Liver (tissue), 9 donors: ENCODE results near the gene CHMP1A. TPM values are rescaled to one million over a fixed set of nuclear protein-coding genes. Genes with fewer than 3 reads are reported as not detected.

Source experiments
- DNase-seq: peaks from one replicate; pipeline ENCODE4 v3.0.0-alpha.2; 2017; ENCODE audit warnings: low spot score
- H3K27ac ChIP-seq, 2 donors: one replicate each; pipeline ENCODE4 v1.7.0; 2013; ENCODE audit warnings: inconsistent platforms in 2 of 2, low read length in 2 of 2, control low read depth in 1 of 2, low read depth in 1 of 2, mild to moderate bottlenecking in 1 of 2
- H3K27me3 ChIP-seq, 4 donors: one replicate each; pipeline versions ENCODE4 v1.6.1 to v1.7.0; 2013; ENCODE audit warnings: low read length in 3 of 4, inconsistent platforms in 1 of 4, mild to moderate bottlenecking in 1 of 4, moderate library complexity in 1 of 4; ENCODE audit not compliant: control insufficient read depth in 4 of 4, insufficient read depth in 4 of 4
- H3K36me3 ChIP-seq, 4 donors: one replicate each; pipeline versions ENCODE4 v1.6.1 to v1.7.0; 2013; ENCODE audit warnings: low read length in 3 of 4, mild to moderate bottlenecking in 3 of 4, low read depth in 1 of 4, moderate library complexity in 1 of 4; ENCODE audit not compliant: control insufficient read depth in 4 of 4, insufficient read depth in 3 of 4
- H3K4me1 ChIP-seq, 4 donors: one replicate each; pipeline versions ENCODE4 v1.6.1 to v1.7.0; 2013; ENCODE audit warnings: low read length in 3 of 4, mild to moderate bottlenecking in 3 of 4, moderate library complexity in 1 of 4; ENCODE audit not compliant: control insufficient read depth in 4 of 4, insufficient read depth in 4 of 4
- H3K4me3 ChIP-seq, 3 donors: one replicate each; pipeline versions ENCODE4 v1.6.1 to v1.7.0; 2013; ENCODE audit warnings: low read length in 3 of 3, control low read depth in 1 of 3, low read depth in 1 of 3, mild to moderate bottlenecking in 1 of 3
- H3K9ac ChIP-seq, 2 donors: one replicate each; pipeline ENCODE4 v1.7.0; 2013; ENCODE audit warnings: low read length in 2 of 2, mild to moderate bottlenecking in 2 of 2, moderate library complexity in 2 of 2, control low read depth in 1 of 2, low read depth in 1 of 2
- H3K9me3 ChIP-seq, 4 donors: one replicate each; pipeline versions ENCODE4 v1.6.1 to v1.7.0; 2013; ENCODE audit warnings: low read length in 3 of 4; ENCODE audit not compliant: control insufficient read depth in 4 of 4
- ATF3 ChIP-seq: IDR thresholded peaks from 2 replicates; pipeline ENCODE4 v1.6.1; 2016; ENCODE audit warnings: antibody characterized with exemption
- CTCF ChIP-seq: fragments of 150-350 bp; IDR thresholded peaks from 2 replicates; pipeline ENCODE4 v1.5.1; 2017; ENCODE audit warnings: improper control_type of control experiment, low read depth, low read length; ENCODE audit not compliant: missing input control
- FOXA2 ChIP-seq: IDR thresholded peaks from 2 replicates; pipeline ENCODE4 v1.6.1; 2016; ENCODE audit warnings: antibody characterized with exemption
- GABPA ChIP-seq, 2 donors: IDR thresholded peaks in 1 of 2; conservative IDR thresholded peaks in 1 of 2; 2 replicates each; pipeline ENCODE4 v1.6.1; 2016; ENCODE audit warnings: antibody characterized with exemption in 2 of 2, mild to moderate bottlenecking in 1 of 2, moderate library complexity in 1 of 2
- HNF4A ChIP-seq, 2 donors: conservative IDR thresholded peaks; 2 replicates each; pipeline ENCODE4 v1.6.1; 2016; ENCODE audit warnings: antibody characterized with exemption in 2 of 2, mild to moderate bottlenecking in 2 of 2
- HNF4G ChIP-seq: IDR thresholded peaks from 2 replicates; pipeline ENCODE4 v1.6.1; 2016; ENCODE audit warnings: antibody characterized with exemption
- JUND ChIP-seq, 2 donors: IDR thresholded peaks; 2 replicates each; pipeline ENCODE4 v1.6.1; 2016; ENCODE audit warnings: antibody characterized with exemption in 2 of 2
- MAX ChIP-seq: IDR thresholded peaks from 2 replicates; pipeline ENCODE4 v1.6.1; 2016; ENCODE audit warnings: antibody characterized with exemption
- NR2F2 ChIP-seq: IDR thresholded peaks from 2 replicates; pipeline ENCODE4 v1.6.1; 2016; ENCODE audit warnings: antibody characterized with exemption
- RAD21 ChIP-seq, 2 donors: IDR thresholded peaks; 2 replicates each; pipeline ENCODE4 v1.6.1; 2016; ENCODE audit warnings: antibody characterized with exemption in 2 of 2, mild to moderate bottlenecking in 2 of 2
- REST ChIP-seq: IDR thresholded peaks from 2 replicates; pipeline ENCODE4 v1.6.1; 2016; ENCODE audit warnings: antibody characterized with exemption, mild to moderate bottlenecking
- RXRA ChIP-seq, 2 donors: IDR thresholded peaks; 2 replicates each; pipeline ENCODE4 v1.6.1; 2017 to 2018; ENCODE audit warnings: antibody characterized with exemption in 2 of 2, mild to moderate bottlenecking in 1 of 2
- SP1 ChIP-seq: IDR thresholded peaks from 2 replicates; pipeline ENCODE4 v1.6.1; 2018; ENCODE audit warnings: antibody characterized with exemption, mild to moderate bottlenecking
- TAF1 ChIP-seq: conservative IDR thresholded peaks from 2 replicates; pipeline ENCODE4 v1.6.1; 2016; ENCODE audit warnings: antibody characterized with exemption, mild to moderate bottlenecking
- YY1 ChIP-seq: IDR thresholded peaks from 2 replicates; pipeline ENCODE4 v1.6.1; 2016; ENCODE audit warnings: antibody characterized with exemption, mild to moderate bottlenecking
- ZBTB33 ChIP-seq: IDR thresholded peaks from 2 replicates; pipeline ENCODE4 v1.6.1; 2016; ENCODE audit warnings: antibody characterized with exemption
- WGBS: extraction: QIAGEN DNeasy Blood & Tissue Kit; methylation state at CpG from one replicate; pipeline ENCODE4 v1.1.7; 2013; 5-methylcytosine and 5-hydroxymethylcytosine counted together
- polyA plus RNA-seq, 2 donors: library from polyadenylated mRNA; stranded (reverse) in 1 of 2; unstranded in 1 of 2; fragments of 200-250 nt in 1 of 2; fragments of >200 nt in 1 of 2; fragmentation: Nextera tagmentation in 1 of 2; extraction: Ambion mirVana in 1 of 2; gene quantifications; one replicate each; pipeline versions ENCODE4 v1.2.1 to v1.2.3, GENCODE V29; 2013 to 2015
- total RNA-seq, 2 donors: library from RNA; depleted of rRNA; stranded (reverse); fragments of >200 nt; gene quantifications; one replicate each; pipeline ENCODE4 v1.2.3, GENCODE V29; 2014
- donor health status: healthy.
- donor health status: healthy.
- donor health status: healthy.
- donor health status: healthy.
- donor health status: healthy.

The CHMP1A gene
- total and polyA plus RNA-seq, 4 donors: 25.7 to 36.7 (median 32.3) TPM

GRCh38 chr16:89596061-89596689 lies 61.3 kb downstream of the CHMP1A start:
- Histone ChIP-seq H3K4me3 (no peak overlapping the region), H3K27ac (no peak overlapping the region), H3K4me1 (no peaks in the 10 kb centered on the region), H3K9me3 (no peaks in the 10 kb centered on the region), H3K27me3 (no peaks in the 10 kb centered on the region), H3K36me3 (no peaks in the 10 kb centered on the region), H3K9ac (no peak overlapping the region)
- 93% methylated on average over 25 of the region's 25 CpGs for WGBS
- no peak for TF ChIP-seq MAX
- TF ChIP-seq RAD21 (IDR thresholded peaks at IDR 0.05): no peak
- no peak for TF ChIP-seq ATF3
- no peak for TF ChIP-seq REST
- no peak for TF ChIP-seq SP1
- TF ChIP-seq RXRA (IDR thresholded peaks at IDR 0.05): no peak
- no peak for TF ChIP-seq TAF1
- TF ChIP-seq HNF4A (conservative IDR thresholded peaks at IDR 0.05): no peak
- no peak for TF ChIP-seq GABPA (IDR thresholded peaks at IDR 0.05 in 1 of 2, conservative IDR thresholded peaks at IDR 0.05 in 1 of 2)
- TF ChIP-seq CTCF: no peak
- no peak for TF ChIP-seq JUND (IDR thresholded peaks at IDR 0.05)
- TF ChIP-seq FOXA2: no peak
- TF ChIP-seq HNF4G: no peak
- TF ChIP-seq NR2F2: no peak
- no peak for TF ChIP-seq YY1
- DNase-seq: no peak

- 95% methylated on average over 47 of the region's 47 CpGs for WGBS
- Histone ChIP-seq H3K9ac (no peak overlapping the region), H3K27ac (no peak overlapping the region), H3K9me3 (no peaks in the 10 kb centered on the region), H3K36me3 (no peaks in the 10 kb centered on the region), H3K27me3 (no peaks in the 10 kb centered on the region), H3K4me1 (no peaks in the 10 kb centered on the region), H3K4me3 (no peak overlapping the region)
- TF ChIP-seq ZBTB33 (no peak), HNF4G (no peak)
- DNase-seq: no peak
These were observed 62.0 kb downstream of the CHMP1A start for GRCh38 chr16:89595330-89596060.
